ENCODE data around the gene ATXN7L1. TPM values are rescaled to one million over a fixed set of nuclear protein-coding genes. Genes with fewer than 3 reads are reported as not detected.

ATXN7L1 gene
- total and polyA plus RNA-seq, 2 of the 13 experiments (the other 11 are each of a cell fraction or from before 2014, with no cell fraction given), result 4.1 to 7.8 TPM

DNA sequence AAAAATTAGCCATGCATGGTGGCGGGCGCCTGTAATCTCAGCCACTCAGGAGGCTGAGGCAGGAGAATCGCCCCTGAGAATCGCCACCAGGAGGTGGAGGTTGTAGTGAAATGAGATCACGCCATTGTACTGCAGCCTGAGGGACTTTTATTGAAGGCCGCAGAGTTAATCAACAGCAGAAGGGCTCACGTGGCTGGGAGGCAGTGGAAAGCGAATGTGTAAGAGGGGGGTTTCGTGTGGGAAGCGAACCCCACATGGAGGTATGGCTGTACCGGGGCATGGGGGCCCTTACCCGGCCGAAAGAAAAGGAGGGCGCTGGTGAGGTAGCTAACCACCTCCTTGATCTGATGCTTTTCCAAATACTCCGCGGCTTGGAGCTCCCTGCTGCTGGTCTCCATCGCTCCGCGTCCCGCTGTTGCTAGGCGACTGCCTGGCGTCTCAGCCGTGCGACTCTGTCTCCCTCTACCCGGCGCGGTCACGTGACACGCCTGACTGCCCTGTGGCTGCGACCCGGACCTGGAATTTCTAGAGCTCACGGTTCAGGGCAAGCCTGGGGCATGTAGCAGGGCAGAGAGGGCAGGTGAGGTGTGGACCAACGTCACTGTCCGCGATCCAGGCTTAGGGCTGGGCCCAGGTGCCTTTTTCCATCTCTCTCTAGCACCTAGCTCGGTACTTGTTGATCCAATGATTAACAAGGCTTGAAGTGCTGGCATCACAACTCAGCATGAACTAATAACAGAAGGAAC lies 295.2 kb downstream of the ATXN7L1 start, which contains the start of gene EFCAB10 (continued):
- TF ChIP-seq, protein P1, sequence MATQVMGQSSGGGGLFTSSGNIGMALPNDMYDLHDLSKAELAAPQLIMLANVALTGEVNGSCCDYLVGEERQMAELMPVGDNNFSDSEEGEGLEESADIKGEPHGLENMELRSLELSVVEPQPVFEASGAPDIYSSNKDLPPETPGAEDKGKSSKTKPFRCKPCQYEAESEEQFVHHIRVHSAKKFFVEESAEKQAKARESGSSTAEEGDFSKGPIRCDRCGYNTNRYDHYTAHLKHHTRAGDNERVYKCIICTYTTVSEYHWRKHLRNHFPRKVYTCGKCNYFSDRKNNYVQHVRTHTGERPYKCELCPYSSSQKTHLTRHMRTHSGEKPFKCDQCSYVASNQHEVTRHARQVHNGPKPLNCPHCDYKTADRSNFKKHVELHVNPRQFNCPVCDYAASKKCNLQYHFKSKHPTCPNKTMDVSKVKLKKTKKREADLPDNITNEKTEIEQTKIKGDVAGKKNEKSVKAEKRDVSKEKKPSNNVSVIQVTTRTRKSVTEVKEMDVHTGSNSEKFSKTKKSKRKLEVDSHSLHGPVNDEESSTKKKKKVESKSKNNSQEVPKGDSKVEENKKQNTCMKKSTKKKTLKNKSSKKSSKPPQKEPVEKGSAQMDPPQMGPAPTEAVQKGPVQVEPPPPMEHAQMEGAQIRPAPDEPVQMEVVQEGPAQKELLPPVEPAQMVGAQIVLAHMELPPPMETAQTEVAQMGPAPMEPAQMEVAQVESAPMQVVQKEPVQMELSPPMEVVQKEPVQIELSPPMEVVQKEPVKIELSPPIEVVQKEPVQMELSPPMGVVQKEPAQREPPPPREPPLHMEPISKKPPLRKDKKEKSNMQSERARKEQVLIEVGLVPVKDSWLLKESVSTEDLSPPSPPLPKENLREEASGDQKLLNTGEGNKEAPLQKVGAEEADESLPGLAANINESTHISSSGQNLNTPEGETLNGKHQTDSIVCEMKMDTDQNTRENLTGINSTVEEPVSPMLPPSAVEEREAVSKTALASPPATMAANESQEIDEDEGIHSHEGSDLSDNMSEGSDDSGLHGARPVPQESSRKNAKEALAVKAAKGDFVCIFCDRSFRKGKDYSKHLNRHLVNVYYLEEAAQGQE (IDR thresholded peaks at IDR 0.05; ENCODE audit: borderline replicate concordance in 1 of 2, low read depth in 1 of 2, low read length in 2 of 2), result no peak
- TF ChIP-seq NFE2L2 (IDR thresholded peaks at IDR 0.05; ENCODE audit: low read length) (no peak), IKZF1 (IDR thresholded peaks at IDR 0.05) (no peak), CBFB (CRISPR knock-in tag; IDR thresholded peaks at IDR 0.05) (no peak), NFYC (CRISPR knock-in tag; IDR thresholded peaks at IDR 0.05) (no peak), ZNF598 (CRISPR knock-in tag; IDR thresholded peaks at IDR 0.05; ENCODE audit: borderline replicate concordance) (no peak; the same call in 1 of the 2 replicates), ZNF616 (CRISPR knock-in tag; IDR thresholded peaks at IDR 0.05; ENCODE audit: low read depth) (no peak), TBX3 (IDR thresholded peaks at IDR 0.05; ENCODE audit: borderline replicate concordance) (no peak), TCF12 (IDR thresholded peaks at IDR 0.05) (no peak), TCF12 (CRISPR knock-in tag; IDR thresholded peaks at IDR 0.05) (no peak), ZBTB21 (CRISPR knock-in tag; IDR thresholded peaks at IDR 0.05) (no peak), RFX1 (IDR thresholded peaks at IDR 0.05) (peak; percentile 87), TAF1 (CRISPR knock-in tag; IDR thresholded peaks at IDR 0.05) (peak; percentile 30; the same call in 1 of the 2 replicates), BCL6 (CRISPR knock-in tag; IDR thresholded peaks at IDR 0.05) (0 out of 2 replicates have a peak, but pooled peaks have one; percentile 9), ZNF530 (CRISPR knock-in tag; IDR thresholded peaks at IDR 0.05; ENCODE audit: low read depth) (no peak)
- TF ChIP-seq, protein P2, sequence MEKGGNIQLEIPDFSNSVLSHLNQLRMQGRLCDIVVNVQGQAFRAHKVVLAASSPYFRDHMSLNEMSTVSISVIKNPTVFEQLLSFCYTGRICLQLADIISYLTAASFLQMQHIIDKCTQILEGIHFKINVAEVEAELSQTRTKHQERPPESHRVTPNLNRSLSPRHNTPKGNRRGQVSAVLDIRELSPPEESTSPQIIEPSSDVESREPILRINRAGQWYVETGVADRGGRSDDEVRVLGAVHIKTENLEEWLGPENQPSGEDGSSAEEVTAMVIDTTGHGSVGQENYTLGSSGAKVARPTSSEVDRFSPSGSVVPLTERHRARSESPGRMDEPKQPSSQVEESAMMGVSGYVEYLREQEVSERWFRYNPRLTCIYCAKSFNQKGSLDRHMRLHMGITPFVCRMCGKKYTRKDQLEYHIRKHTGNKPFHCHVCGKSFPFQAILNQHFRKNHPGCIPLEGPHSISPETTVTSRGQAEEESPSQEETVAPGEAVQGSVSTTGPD (CRISPR knock-in tag; IDR thresholded peaks at IDR 0.05), result no peak
- TF ChIP-seq, protein P3, sequence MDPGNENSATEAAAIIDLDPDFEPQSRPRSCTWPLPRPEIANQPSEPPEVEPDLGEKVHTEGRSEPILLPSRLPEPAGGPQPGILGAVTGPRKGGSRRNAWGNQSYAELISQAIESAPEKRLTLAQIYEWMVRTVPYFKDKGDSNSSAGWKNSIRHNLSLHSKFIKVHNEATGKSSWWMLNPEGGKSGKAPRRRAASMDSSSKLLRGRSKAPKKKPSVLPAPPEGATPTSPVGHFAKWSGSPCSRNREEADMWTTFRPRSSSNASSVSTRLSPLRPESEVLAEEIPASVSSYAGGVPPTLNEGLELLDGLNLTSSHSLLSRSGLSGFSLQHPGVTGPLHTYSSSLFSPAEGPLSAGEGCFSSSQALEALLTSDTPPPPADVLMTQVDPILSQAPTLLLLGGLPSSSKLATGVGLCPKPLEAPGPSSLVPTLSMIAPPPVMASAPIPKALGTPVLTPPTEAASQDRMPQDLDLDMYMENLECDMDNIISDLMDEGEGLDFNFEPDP (CRISPR knock-in tag; conservative IDR thresholded peaks at IDR 0.05), result no peak
- TF ChIP-seq, protein P4, sequence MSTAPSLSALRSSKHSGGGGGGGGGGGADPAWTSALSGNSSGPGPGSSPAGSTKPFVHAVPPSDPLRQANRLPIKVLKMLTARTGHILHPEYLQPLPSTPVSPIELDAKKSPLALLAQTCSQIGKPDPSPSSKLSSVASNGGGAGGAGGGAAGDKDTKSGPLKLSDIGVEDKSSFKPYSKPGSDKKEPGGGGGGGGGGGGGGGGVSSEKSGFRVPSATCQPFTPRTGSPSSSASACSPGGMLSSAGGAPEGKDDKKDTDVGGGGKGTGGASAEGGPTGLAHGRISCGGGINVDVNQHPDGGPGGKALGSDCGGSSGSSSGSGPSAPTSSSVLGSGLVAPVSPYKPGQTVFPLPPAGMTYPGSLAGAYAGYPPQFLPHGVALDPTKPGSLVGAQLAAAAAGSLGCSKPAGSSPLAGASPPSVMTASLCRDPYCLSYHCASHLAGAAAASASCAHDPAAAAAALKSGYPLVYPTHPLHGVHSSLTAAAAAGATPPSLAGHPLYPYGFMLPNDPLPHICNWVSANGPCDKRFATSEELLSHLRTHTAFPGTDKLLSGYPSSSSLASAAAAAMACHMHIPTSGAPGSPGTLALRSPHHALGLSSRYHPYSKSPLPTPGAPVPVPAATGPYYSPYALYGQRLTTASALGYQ (CRISPR knock-in tag; IDR thresholded peaks at IDR 0.05), result no peak
- TF ChIP-seq, protein P5, sequence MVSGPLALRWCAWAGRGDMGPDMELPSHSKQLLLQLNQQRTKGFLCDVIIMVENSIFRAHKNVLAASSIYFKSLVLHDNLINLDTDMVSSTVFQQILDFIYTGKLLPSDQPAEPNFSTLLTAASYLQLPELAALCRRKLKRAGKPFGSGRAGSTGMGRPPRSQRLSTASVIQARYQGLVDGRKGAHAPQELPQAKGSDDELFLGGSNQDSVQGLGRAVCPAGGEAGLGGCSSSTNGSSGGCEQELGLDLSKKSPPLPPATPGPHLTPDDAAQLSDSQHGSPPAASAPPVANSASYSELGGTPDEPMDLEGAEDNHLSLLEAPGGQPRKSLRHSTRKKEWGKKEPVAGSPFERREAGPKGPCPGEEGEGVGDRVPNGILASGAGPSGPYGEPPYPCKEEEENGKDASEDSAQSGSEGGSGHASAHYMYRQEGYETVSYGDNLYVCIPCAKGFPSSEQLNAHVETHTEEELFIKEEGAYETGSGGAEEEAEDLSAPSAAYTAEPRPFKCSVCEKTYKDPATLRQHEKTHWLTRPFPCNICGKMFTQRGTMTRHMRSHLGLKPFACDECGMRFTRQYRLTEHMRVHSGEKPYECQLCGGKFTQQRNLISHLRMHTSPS (CRISPR knock-in tag; IDR thresholded peaks at IDR 0.05; ENCODE audit: low read depth), result no peak
- TF ChIP-seq, protein P6, sequence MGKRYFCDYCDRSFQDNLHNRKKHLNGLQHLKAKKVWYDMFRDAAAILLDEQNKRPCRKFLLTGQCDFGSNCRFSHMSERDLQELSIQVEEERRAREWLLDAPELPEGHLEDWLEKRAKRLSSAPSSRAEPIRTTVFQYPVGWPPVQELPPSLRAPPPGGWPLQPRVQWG (CRISPR knock-in tag; IDR thresholded peaks at IDR 0.05; ENCODE audit: borderline replicate concordance, low read depth), result no peak
